ENCODE results near the gene CPEB4.

DNA sequence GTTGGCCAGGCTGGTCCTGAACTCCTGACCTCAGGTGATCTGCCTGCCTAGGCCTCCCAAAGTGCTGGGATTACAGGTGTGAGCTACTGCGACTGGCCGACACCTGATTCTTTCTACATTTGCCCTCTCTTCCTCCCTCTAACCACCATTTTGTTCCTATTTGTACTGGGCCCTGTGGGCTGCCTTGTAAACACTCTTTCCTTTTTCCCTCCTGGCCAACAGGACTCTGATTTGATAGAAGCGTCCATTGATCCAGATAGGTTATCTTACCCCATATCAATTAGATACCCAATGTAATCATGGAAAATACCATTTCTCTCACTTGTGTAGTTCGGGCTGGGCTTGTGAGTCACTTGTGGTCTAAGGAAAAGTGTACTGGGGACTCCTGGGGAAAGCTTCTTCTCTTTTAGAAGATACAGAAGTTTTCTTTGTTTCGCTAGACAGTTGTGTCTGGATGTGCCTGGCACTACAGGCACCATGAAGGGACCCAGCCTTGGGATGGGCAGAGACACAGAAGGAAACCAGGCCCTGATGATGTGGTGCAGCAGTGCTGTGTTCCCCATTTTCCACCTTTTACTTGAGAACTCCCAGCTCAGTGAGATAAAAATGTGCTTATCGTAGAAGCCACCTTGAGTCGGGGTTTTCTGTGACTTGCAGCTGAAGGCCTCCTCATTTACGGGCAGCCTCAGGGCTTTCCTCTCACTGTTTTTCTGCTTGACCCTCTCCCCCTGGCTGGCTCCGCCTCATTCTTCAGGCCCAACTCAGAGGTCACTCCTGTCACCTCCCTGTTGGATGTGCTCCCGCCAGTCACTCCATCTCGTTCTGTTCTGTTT lies 32.8 kb upstream of the CPEB4 start:
- TF ChIP-seq, protein P1, sequence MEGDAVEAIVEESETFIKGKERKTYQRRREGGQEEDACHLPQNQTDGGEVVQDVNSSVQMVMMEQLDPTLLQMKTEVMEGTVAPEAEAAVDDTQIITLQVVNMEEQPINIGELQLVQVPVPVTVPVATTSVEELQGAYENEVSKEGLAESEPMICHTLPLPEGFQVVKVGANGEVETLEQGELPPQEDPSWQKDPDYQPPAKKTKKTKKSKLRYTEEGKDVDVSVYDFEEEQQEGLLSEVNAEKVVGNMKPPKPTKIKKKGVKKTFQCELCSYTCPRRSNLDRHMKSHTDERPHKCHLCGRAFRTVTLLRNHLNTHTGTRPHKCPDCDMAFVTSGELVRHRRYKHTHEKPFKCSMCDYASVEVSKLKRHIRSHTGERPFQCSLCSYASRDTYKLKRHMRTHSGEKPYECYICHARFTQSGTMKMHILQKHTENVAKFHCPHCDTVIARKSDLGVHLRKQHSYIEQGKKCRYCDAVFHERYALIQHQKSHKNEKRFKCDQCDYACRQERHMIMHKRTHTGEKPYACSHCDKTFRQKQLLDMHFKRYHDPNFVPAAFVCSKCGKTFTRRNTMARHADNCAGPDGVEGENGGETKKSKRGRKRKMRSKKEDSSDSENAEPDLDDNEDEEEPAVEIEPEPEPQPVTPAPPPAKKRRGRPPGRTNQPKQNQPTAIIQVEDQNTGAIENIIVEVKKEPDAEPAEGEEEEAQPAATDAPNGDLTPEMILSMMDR (conservative IDR thresholded peaks at IDR 0.05): no peak
- no peak for TF ChIP-seq EZH2 (IDR thresholded peaks at IDR 0.05; ENCODE audit: low read depth)

All from PC-9 (cell line).